Keratinocyte (primary cell): ENCODE measurements around the gene MLLT3. TPM values are rescaled to one million over a fixed set of nuclear protein-coding genes. Genes with fewer than 3 reads are reported as not detected.

ENCODE experiments used
- DNase-seq: peaks from one replicate; pipeline ENCODE4 v3.0.0-alpha.2; 2011; ENCODE audit warnings: low read depth, missing footprints, low spot score
- FAIRE-seq: peaks from 2 replicates; lab custom pipeline; 2011; peaks lifted over from hg19 to GRCh38; lab: Jason Lieb, UNC
- H2AFZ ChIP-seq: 2 replicates; pipeline ENCODE4 v1.6.0; 2012; ENCODE audit warnings: low read length, control low read depth, inconsistent platforms; ENCODE audit not compliant: control insufficient read depth
- H3K27ac ChIP-seq: 2 replicates; pipeline ENCODE4 v1.5.1; 2011; ENCODE audit warnings: low read length; ENCODE audit not compliant: control insufficient read depth, insufficient read depth
- H3K27me3 ChIP-seq: 3 replicates; pipeline ENCODE4 v1.6.0; 2011; ENCODE audit warnings: low read length; ENCODE audit not compliant: control insufficient read depth, insufficient read depth; ENCODE audit errors: extremely low read depth
- H3K36me3 ChIP-seq, 2 experiments: 2 replicates in 1 of 2; 3 replicates in 1 of 2; pipeline ENCODE4 v1.5.1; 2011; ENCODE audit warnings: low read length in 2 of 2, mild to moderate bottlenecking in 1 of 2; ENCODE audit not compliant: control insufficient read depth in 2 of 2, insufficient read depth in 2 of 2; ENCODE audit errors: extremely low read depth in 1 of 2
- H3K4me1 ChIP-seq: 3 replicates; pipeline ENCODE4 v1.5.1; 2011; ENCODE audit warnings: low read length; ENCODE audit not compliant: control insufficient read depth, insufficient read depth; ENCODE audit errors: extremely low read depth
- H3K4me2 ChIP-seq: 3 replicates; pipeline ENCODE4 v1.6.0; 2011; ENCODE audit warnings: low read depth, low read length; ENCODE audit not compliant: control insufficient read depth, insufficient read depth; ENCODE audit errors: extremely low read depth
- H3K4me3 ChIP-seq, 3 experiments: fragments of 200-600 bp in 1 of 3; sonication (generic) in 1 of 3; 2 replicates in 2 of 3; 3 replicates in 1 of 3; pipeline ENCODE4 v1.5.1; 2011 to 2016; ENCODE audit warnings: low read length in 3 of 3, mild to moderate bottlenecking in 3 of 3, control low read depth in 2 of 3, inconsistent platforms in 1 of 3, low read depth in 1 of 3, mixed read lengths in 1 of 3, mixed run types in 1 of 3, moderate library complexity in 1 of 3; ENCODE audit not compliant: control insufficient read depth in 2 of 3, insufficient read depth in 2 of 3; ENCODE audit errors: extremely low read depth in 1 of 3
- H3K79me2 ChIP-seq: 2 replicates; pipeline ENCODE4 v1.6.0; 2012; ENCODE audit warnings: low read length; ENCODE audit not compliant: control insufficient read depth, insufficient read depth
- H3K9ac ChIP-seq: 3 replicates; pipeline ENCODE4 v1.6.0; 2011; ENCODE audit warnings: low read length; ENCODE audit not compliant: control insufficient read depth, insufficient read depth; ENCODE audit errors: extremely low read depth
- H3K9me1 ChIP-seq: 3 replicates; pipeline ENCODE4 v1.6.0; 2011; ENCODE audit warnings: low read length; ENCODE audit not compliant: control insufficient read depth, insufficient read depth; ENCODE audit errors: extremely low read depth
- H3K9me3 ChIP-seq: 2 replicates; pipeline ENCODE4 v1.5.1; 2012; ENCODE audit warnings: low read depth, low read length; ENCODE audit not compliant: control insufficient read depth
- H4K20me1 ChIP-seq: 3 replicates; pipeline ENCODE4 v1.6.0; 2011; ENCODE audit warnings: low read length; ENCODE audit not compliant: control insufficient read depth, insufficient read depth; ENCODE audit errors: extremely low read depth
- EZH2 ChIP-seq: IDR thresholded peaks from one replicate; pipeline ENCODE4 v1.6.1; 2012; ENCODE audit warnings: inconsistent platforms, mild to moderate bottlenecking, low read length, moderate library complexity
- dilution Hi-C: fragments of 300-500 bp; cut with MboI; formaldehyde crosslinking; loops from one replicate; pipeline ENCODE4 v1.7.0; 2020; ENCODE audit warnings: low sequenced_read_pairs; ENCODE audit not compliant: extremely low pct_ligation_motif_present
- polyA plus RNA-seq, 5 experiments: library from polyadenylated mRNA; depleted of rRNA in 3 of 5; stranded (reverse) in 3 of 5; stranded (forward) in 1 of 5; unstranded in 1 of 5; fragments of >200 nt; gene quantifications; 1 replicate in 1 of 5; 2 replicates in 3 of 5; 3 replicates in 1 of 5; pipeline versions ENCODE4 v1.2.1 to v1.2.3, GENCODE V29; 2011 to 2012; ENCODE audit warnings: missing spikeins in 2 of 5, low read depth in 1 of 5, low replicate concordance in 1 of 5
- TF ChIP-seq, protein P1 (sequence below), 3 experiments: IDR thresholded peaks in 1 of 3; conservative IDR thresholded peaks in 1 of 3; optimal IDR thresholded peaks in 1 of 3; 2 replicates in 2 of 3; 3 replicates in 1 of 3; pipeline versions ENCODE3 to v1.5.1; 2011; ENCODE audit warnings: low read length in 3 of 3, mild to moderate bottlenecking in 3 of 3, moderate library complexity in 2 of 3, control low read depth in 1 of 3, inconsistent platforms in 1 of 3; ENCODE audit not compliant: insufficient read depth in 2 of 3; ENCODE audit errors: extremely low read depth in 1 of 3

The MLLT3 gene
- polyA plus RNA-seq, 1 donor (not counting 4 experiments of a cell fraction or from before 2014, with no cell fraction given), result 17.0 TPM

DNA sequence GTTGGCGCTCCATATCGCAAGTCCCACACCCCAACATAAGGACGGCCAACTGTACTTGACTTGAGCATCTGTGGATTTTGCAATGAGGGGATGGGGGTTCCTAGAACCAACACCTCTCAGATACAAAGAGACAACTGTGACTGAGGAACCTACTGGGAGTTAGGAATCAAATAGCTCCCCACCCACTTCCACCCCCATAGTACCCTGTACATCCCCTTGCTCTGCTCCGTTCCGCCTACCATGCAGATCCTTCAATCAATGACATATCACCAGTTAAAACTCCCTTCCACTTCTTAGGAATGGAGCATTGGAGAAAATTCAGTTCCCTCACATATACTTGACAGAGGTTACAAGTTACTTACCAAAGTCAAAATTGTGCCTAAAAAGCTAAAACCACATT lies 140.9 kb downstream of the MLLT3 start:
- H3K9ac ChIP-seq, result no peak overlapping the region
- no peaks in the 10 kb centered on the region for H3K79me2 ChIP-seq
- no peak overlapping the region for H3K27ac ChIP-seq
- no peak overlapping the region for H3K4me3 ChIP-seq
- peaks cover 24% of the 10 kb centered on the region for H3K4me1 ChIP-seq
- H3K9me3 ChIP-seq, result no peaks in the 10 kb centered on the region
- dilution Hi-C loops, result no loop called here
- H3K4me2 ChIP-seq, result no peak overlapping the region
- no peak overlapping the region for H2AFZ ChIP-seq
- no peak for DNase-seq
- no peaks in the 10 kb centered on the region for H3K27me3 ChIP-seq
- TF ChIP-seq, protein P1, sequence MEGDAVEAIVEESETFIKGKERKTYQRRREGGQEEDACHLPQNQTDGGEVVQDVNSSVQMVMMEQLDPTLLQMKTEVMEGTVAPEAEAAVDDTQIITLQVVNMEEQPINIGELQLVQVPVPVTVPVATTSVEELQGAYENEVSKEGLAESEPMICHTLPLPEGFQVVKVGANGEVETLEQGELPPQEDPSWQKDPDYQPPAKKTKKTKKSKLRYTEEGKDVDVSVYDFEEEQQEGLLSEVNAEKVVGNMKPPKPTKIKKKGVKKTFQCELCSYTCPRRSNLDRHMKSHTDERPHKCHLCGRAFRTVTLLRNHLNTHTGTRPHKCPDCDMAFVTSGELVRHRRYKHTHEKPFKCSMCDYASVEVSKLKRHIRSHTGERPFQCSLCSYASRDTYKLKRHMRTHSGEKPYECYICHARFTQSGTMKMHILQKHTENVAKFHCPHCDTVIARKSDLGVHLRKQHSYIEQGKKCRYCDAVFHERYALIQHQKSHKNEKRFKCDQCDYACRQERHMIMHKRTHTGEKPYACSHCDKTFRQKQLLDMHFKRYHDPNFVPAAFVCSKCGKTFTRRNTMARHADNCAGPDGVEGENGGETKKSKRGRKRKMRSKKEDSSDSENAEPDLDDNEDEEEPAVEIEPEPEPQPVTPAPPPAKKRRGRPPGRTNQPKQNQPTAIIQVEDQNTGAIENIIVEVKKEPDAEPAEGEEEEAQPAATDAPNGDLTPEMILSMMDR (optimal IDR thresholded peaks at IDR 0.05 in 1 of 3, IDR thresholded peaks at IDR 0.05 in 1 of 3, conservative IDR thresholded peaks at IDR 0.05 in 1 of 3; ENCODE audit: extremely low read depth in 1 of 3, insufficient read depth in 2 of 3, low read length in 3 of 3), result no peak
- TF ChIP-seq EZH2, result no peak
- no peaks in the 10 kb centered on the region for H3K36me3 ChIP-seq
- FAIRE-seq, result no peak
- H4K20me1 ChIP-seq, result no peaks in the 10 kb centered on the region
- H3K9me1 ChIP-seq, result no peaks in the 10 kb centered on the region

DNA sequence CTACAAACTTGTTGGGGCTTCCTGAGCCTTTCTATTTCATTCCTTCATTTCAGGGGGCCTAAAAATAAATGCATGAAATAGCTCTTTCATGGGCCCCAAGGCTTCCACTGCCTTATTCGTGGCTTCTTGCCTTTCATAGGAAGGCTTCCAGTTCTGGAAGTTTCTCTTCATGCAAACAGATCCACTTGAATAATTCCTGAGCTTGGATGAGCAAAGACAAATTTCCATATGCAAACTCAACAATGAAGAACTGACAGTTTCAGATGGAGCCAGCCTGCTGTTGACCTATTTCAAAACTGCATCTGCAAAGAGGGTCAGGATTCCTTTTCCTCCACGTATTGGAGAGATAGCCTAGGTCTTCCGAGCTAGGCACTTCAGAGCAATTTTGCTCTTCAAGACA lies 142.1 kb downstream of the MLLT3 start:
- peaks cover 24% of the 10 kb centered on the region for H3K4me1 ChIP-seq
- H3K9me1 ChIP-seq, result no peaks in the 10 kb centered on the region
- H3K9ac ChIP-seq, result no peak overlapping the region
- H3K79me2 ChIP-seq, result no peaks in the 10 kb centered on the region
- no peaks in the 10 kb centered on the region for H3K27me3 ChIP-seq
- no peak overlapping the region for H3K4me3 ChIP-seq
- DNase-seq (no peak), FAIRE-seq (no peak)
- no peak overlapping the region for H3K4me2 ChIP-seq
- no peaks in the 10 kb centered on the region for H4K20me1 ChIP-seq
- dilution Hi-C loops, result no loop called here
- TF ChIP-seq EZH2, result no peak
- TF ChIP-seq, protein P1 (optimal IDR thresholded peaks at IDR 0.05 in 1 of 3, IDR thresholded peaks at IDR 0.05 in 1 of 3, conservative IDR thresholded peaks at IDR 0.05 in 1 of 3; ENCODE audit: extremely low read depth in 1 of 3, insufficient read depth in 2 of 3, low read length in 3 of 3), result no peak
- no peaks in the 10 kb centered on the region for H3K9me3 ChIP-seq
- no peak overlapping the region for H3K27ac ChIP-seq
- no peaks in the 10 kb centered on the region for H3K36me3 ChIP-seq
- H2AFZ ChIP-seq, result no peak overlapping the region
